Liver (tissue), 9 donors: ENCODE results near the gene MOB1A. TPM values are rescaled to one million over a fixed set of nuclear protein-coding genes. Genes with fewer than 3 reads are reported as not detected.

ENCODE experiments used
- DNase-seq: peaks from one replicate; pipeline ENCODE4 v3.0.0-alpha.2; 2017; ENCODE audit warnings: low spot score
- H3K27ac ChIP-seq, 2 donors: one replicate each; pipeline ENCODE4 v1.7.0; 2013; ENCODE audit warnings: inconsistent platforms in 2 of 2, low read length in 2 of 2, control low read depth in 1 of 2, low read depth in 1 of 2, mild to moderate bottlenecking in 1 of 2
- H3K27me3 ChIP-seq, 4 donors: one replicate each; pipeline versions ENCODE4 v1.6.1 to v1.7.0; 2013; ENCODE audit warnings: low read length in 3 of 4, inconsistent platforms in 1 of 4, mild to moderate bottlenecking in 1 of 4, moderate library complexity in 1 of 4; ENCODE audit not compliant: control insufficient read depth in 4 of 4, insufficient read depth in 4 of 4
- H3K36me3 ChIP-seq, 4 donors: one replicate each; pipeline versions ENCODE4 v1.6.1 to v1.7.0; 2013; ENCODE audit warnings: low read length in 3 of 4, mild to moderate bottlenecking in 3 of 4, low read depth in 1 of 4, moderate library complexity in 1 of 4; ENCODE audit not compliant: control insufficient read depth in 4 of 4, insufficient read depth in 3 of 4
- H3K4me1 ChIP-seq, 4 donors: one replicate each; pipeline versions ENCODE4 v1.6.1 to v1.7.0; 2013; ENCODE audit warnings: low read length in 3 of 4, mild to moderate bottlenecking in 3 of 4, moderate library complexity in 1 of 4; ENCODE audit not compliant: control insufficient read depth in 4 of 4, insufficient read depth in 4 of 4
- H3K4me3 ChIP-seq, 3 donors: one replicate each; pipeline versions ENCODE4 v1.6.1 to v1.7.0; 2013; ENCODE audit warnings: low read length in 3 of 3, control low read depth in 1 of 3, low read depth in 1 of 3, mild to moderate bottlenecking in 1 of 3
- H3K9ac ChIP-seq, 2 donors: one replicate each; pipeline ENCODE4 v1.7.0; 2013; ENCODE audit warnings: low read length in 2 of 2, mild to moderate bottlenecking in 2 of 2, moderate library complexity in 2 of 2, control low read depth in 1 of 2, low read depth in 1 of 2
- H3K9me3 ChIP-seq, 4 donors: one replicate each; pipeline versions ENCODE4 v1.6.1 to v1.7.0; 2013; ENCODE audit warnings: low read length in 3 of 4; ENCODE audit not compliant: control insufficient read depth in 4 of 4
- EGR1 ChIP-seq, 2 donors: IDR thresholded peaks; 2 replicates each; pipeline ENCODE4 v1.6.1; 2016 to 2018; ENCODE audit warnings: antibody characterized with exemption in 2 of 2, low read depth in 2 of 2
- FOXA2 ChIP-seq: IDR thresholded peaks from 2 replicates; pipeline ENCODE4 v1.6.1; 2016; ENCODE audit warnings: antibody characterized with exemption
- GABPA ChIP-seq, 2 donors: IDR thresholded peaks in 1 of 2; conservative IDR thresholded peaks in 1 of 2; 2 replicates each; pipeline ENCODE4 v1.6.1; 2016; ENCODE audit warnings: antibody characterized with exemption in 2 of 2, mild to moderate bottlenecking in 1 of 2, moderate library complexity in 1 of 2
- HNF4A ChIP-seq, 2 donors: conservative IDR thresholded peaks; 2 replicates each; pipeline ENCODE4 v1.6.1; 2016; ENCODE audit warnings: antibody characterized with exemption in 2 of 2, mild to moderate bottlenecking in 2 of 2
- HNF4G ChIP-seq: IDR thresholded peaks from 2 replicates; pipeline ENCODE4 v1.6.1; 2016; ENCODE audit warnings: antibody characterized with exemption
- JUND ChIP-seq, 2 donors: IDR thresholded peaks; 2 replicates each; pipeline ENCODE4 v1.6.1; 2016; ENCODE audit warnings: antibody characterized with exemption in 2 of 2
- NR2F2 ChIP-seq: IDR thresholded peaks from 2 replicates; pipeline ENCODE4 v1.6.1; 2016; ENCODE audit warnings: antibody characterized with exemption
- RAD21 ChIP-seq, 2 donors: IDR thresholded peaks; 2 replicates each; pipeline ENCODE4 v1.6.1; 2016; ENCODE audit warnings: antibody characterized with exemption in 2 of 2, mild to moderate bottlenecking in 2 of 2
- RXRA ChIP-seq, 2 donors: IDR thresholded peaks; 2 replicates each; pipeline ENCODE4 v1.6.1; 2017 to 2018; ENCODE audit warnings: antibody characterized with exemption in 2 of 2, mild to moderate bottlenecking in 1 of 2
- SP1 ChIP-seq: IDR thresholded peaks from 2 replicates; pipeline ENCODE4 v1.6.1; 2018; ENCODE audit warnings: antibody characterized with exemption, mild to moderate bottlenecking
- TAF1 ChIP-seq: conservative IDR thresholded peaks from 2 replicates; pipeline ENCODE4 v1.6.1; 2016; ENCODE audit warnings: antibody characterized with exemption, mild to moderate bottlenecking
- YY1 ChIP-seq: IDR thresholded peaks from 2 replicates; pipeline ENCODE4 v1.6.1; 2016; ENCODE audit warnings: antibody characterized with exemption, mild to moderate bottlenecking
- WGBS: extraction: QIAGEN DNeasy Blood & Tissue Kit; methylation state at CpG from one replicate; pipeline ENCODE4 v1.1.7; 2013; 5-methylcytosine and 5-hydroxymethylcytosine counted together
- polyA plus RNA-seq, 2 donors: library from polyadenylated mRNA; stranded (reverse) in 1 of 2; unstranded in 1 of 2; fragments of 200-250 nt in 1 of 2; fragments of >200 nt in 1 of 2; fragmentation: Nextera tagmentation in 1 of 2; extraction: Ambion mirVana in 1 of 2; gene quantifications; one replicate each; pipeline versions ENCODE4 v1.2.1 to v1.2.3, GENCODE V29; 2013 to 2015
- total RNA-seq, 2 donors: library from RNA; depleted of rRNA; stranded (reverse); fragments of >200 nt; gene quantifications; one replicate each; pipeline ENCODE4 v1.2.3, GENCODE V29; 2014
- TF ChIP-seq, protein P1 (sequence below): IDR thresholded peaks from 2 replicates; pipeline ENCODE4 v1.6.1; 2016; ENCODE audit warnings: antibody characterized with exemption
- TF ChIP-seq, protein P2 (sequence below): IDR thresholded peaks from 2 replicates; pipeline ENCODE4 v1.6.1; 2016; ENCODE audit warnings: antibody characterized with exemption, mild to moderate bottlenecking
- TF ChIP-seq, protein P3 (sequence below): fragments of 150-350 bp; IDR thresholded peaks from 2 replicates; pipeline ENCODE4 v1.5.1; 2017; ENCODE audit warnings: improper control_type of control experiment, low read depth, low read length; ENCODE audit not compliant: missing input control
- TF ChIP-seq, protein P4 (sequence below): IDR thresholded peaks from 2 replicates; pipeline ENCODE4 v1.6.1; 2016; ENCODE audit warnings: antibody characterized with exemption
- TF ChIP-seq, protein P5 (sequence below): IDR thresholded peaks from 2 replicates; pipeline ENCODE4 v1.6.1; 2016; ENCODE audit warnings: antibody characterized with exemption
- donor health status: healthy.
- donor health status: healthy.
- donor health status: healthy.
- donor health status: healthy.
- donor health status: healthy.

Gene MOB1A
- total and polyA plus RNA-seq, 4 donors: 15.5 to 44.7 (median 23.0) TPM

DNA sequence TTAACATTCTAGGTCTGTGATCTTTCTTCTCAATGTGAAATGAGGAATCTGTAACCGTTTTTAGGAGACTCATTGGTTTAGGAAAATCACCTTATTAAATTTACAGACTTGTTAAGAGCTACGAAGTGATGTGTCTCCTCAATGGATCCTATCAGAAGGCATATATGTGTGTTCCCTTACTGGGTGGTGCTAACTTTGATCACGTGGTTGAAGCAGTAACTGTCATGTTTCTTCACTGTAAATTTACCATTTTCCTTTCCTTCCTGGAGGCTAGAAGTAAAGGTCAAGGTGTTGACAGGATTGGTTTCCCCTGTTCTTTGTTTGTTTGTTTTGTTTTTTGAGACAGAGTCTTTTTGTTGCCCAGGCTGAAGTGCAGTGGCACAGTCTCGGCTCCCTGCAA is 18.4 kb upstream of the MOB1A start:
- no peak overlapping the region for H3K4me3 ChIP-seq
- H3K4me1 ChIP-seq: peaks cover 2 to 17% (median 7%) of the 10 kb centered on the region in 4 donors
- no peak for DNase-seq
- peaks cover 0 to 3% (median 0%) of the 10 kb centered on the region in 4 donors for H3K27me3 ChIP-seq
- no peak overlapping the region for H3K27ac ChIP-seq
- H3K36me3 ChIP-seq: no peaks in the 10 kb centered on the region
- WGBS: 84% methylated on average over 4 of the region's 4 CpGs
- H3K9ac ChIP-seq: no peak overlapping the region
- TF ChIP-seq GABPA (IDR thresholded peaks at IDR 0.05 in 1 of 2, conservative IDR thresholded peaks at IDR 0.05 in 1 of 2) (no peak), RAD21 (IDR thresholded peaks at IDR 0.05) (no peak), NR2F2 (no peak), RXRA (IDR thresholded peaks at IDR 0.05) (no peak), JUND (IDR thresholded peaks at IDR 0.05) (no peak), FOXA2 (no peak), TAF1 (no peak), HNF4A (conservative IDR thresholded peaks at IDR 0.05) (no peak), SP1 (no peak)
- TF ChIP-seq, protein P1, sequence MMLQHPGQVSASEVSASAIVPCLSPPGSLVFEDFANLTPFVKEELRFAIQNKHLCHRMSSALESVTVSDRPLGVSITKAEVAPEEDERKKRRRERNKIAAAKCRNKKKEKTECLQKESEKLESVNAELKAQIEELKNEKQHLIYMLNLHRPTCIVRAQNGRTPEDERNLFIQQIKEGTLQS: no peak
- H3K9me3 ChIP-seq: peaks cover 0 to 4% (median 0%) of the 10 kb centered on the region in 4 donors

DNA sequence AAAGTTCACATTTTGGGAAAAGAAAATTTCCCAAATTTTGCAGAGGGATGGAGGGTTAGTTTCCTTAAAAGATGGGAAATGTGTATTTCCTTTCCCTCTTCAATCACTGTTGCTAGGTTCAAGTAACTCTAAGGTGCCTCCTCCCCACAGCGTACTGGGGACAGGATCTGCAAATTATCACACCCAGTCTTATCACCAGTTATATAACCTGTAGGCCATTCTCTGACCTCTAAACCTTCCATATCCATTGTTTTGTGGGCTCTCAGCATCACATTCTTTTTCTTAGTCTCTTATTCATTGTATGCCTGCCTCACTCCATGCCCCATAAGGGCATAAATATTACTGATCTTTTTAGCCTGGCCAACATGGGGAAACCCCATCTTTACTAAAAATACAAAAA is 16.1 kb upstream of the MOB1A start:
- Histone ChIP-seq H3K27ac (no peak overlapping the region), H3K4me3 (no peak overlapping the region), H3K9me3 (peaks cover 0 to 4% (median 0%) of the 10 kb centered on the region in 4 donors), H3K9ac (no peak overlapping the region), H3K36me3 (no peaks in the 10 kb centered on the region), H3K27me3 (no peaks in the 10 kb centered on the region), H3K4me1 (peaks cover 2 to 17% (median 7%) of the 10 kb centered on the region in 4 donors)
- DNase-seq: no peak
- TF ChIP-seq EGR1 (IDR thresholded peaks at IDR 0.05; ENCODE audit: low read depth in 2 of 2): no peak
- TF ChIP-seq, protein P2, sequence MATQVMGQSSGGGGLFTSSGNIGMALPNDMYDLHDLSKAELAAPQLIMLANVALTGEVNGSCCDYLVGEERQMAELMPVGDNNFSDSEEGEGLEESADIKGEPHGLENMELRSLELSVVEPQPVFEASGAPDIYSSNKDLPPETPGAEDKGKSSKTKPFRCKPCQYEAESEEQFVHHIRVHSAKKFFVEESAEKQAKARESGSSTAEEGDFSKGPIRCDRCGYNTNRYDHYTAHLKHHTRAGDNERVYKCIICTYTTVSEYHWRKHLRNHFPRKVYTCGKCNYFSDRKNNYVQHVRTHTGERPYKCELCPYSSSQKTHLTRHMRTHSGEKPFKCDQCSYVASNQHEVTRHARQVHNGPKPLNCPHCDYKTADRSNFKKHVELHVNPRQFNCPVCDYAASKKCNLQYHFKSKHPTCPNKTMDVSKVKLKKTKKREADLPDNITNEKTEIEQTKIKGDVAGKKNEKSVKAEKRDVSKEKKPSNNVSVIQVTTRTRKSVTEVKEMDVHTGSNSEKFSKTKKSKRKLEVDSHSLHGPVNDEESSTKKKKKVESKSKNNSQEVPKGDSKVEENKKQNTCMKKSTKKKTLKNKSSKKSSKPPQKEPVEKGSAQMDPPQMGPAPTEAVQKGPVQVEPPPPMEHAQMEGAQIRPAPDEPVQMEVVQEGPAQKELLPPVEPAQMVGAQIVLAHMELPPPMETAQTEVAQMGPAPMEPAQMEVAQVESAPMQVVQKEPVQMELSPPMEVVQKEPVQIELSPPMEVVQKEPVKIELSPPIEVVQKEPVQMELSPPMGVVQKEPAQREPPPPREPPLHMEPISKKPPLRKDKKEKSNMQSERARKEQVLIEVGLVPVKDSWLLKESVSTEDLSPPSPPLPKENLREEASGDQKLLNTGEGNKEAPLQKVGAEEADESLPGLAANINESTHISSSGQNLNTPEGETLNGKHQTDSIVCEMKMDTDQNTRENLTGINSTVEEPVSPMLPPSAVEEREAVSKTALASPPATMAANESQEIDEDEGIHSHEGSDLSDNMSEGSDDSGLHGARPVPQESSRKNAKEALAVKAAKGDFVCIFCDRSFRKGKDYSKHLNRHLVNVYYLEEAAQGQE: no peak
- TF ChIP-seq, protein P3, sequence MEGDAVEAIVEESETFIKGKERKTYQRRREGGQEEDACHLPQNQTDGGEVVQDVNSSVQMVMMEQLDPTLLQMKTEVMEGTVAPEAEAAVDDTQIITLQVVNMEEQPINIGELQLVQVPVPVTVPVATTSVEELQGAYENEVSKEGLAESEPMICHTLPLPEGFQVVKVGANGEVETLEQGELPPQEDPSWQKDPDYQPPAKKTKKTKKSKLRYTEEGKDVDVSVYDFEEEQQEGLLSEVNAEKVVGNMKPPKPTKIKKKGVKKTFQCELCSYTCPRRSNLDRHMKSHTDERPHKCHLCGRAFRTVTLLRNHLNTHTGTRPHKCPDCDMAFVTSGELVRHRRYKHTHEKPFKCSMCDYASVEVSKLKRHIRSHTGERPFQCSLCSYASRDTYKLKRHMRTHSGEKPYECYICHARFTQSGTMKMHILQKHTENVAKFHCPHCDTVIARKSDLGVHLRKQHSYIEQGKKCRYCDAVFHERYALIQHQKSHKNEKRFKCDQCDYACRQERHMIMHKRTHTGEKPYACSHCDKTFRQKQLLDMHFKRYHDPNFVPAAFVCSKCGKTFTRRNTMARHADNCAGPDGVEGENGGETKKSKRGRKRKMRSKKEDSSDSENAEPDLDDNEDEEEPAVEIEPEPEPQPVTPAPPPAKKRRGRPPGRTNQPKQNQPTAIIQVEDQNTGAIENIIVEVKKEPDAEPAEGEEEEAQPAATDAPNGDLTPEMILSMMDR: no peak
- TF ChIP-seq GABPA (IDR thresholded peaks at IDR 0.05 in 1 of 2, conservative IDR thresholded peaks at IDR 0.05 in 1 of 2): no peak
- TF ChIP-seq YY1: no peak
- no peak for TF ChIP-seq HNF4G
- TF ChIP-seq, protein P1: no peak
- TF ChIP-seq, protein P4, sequence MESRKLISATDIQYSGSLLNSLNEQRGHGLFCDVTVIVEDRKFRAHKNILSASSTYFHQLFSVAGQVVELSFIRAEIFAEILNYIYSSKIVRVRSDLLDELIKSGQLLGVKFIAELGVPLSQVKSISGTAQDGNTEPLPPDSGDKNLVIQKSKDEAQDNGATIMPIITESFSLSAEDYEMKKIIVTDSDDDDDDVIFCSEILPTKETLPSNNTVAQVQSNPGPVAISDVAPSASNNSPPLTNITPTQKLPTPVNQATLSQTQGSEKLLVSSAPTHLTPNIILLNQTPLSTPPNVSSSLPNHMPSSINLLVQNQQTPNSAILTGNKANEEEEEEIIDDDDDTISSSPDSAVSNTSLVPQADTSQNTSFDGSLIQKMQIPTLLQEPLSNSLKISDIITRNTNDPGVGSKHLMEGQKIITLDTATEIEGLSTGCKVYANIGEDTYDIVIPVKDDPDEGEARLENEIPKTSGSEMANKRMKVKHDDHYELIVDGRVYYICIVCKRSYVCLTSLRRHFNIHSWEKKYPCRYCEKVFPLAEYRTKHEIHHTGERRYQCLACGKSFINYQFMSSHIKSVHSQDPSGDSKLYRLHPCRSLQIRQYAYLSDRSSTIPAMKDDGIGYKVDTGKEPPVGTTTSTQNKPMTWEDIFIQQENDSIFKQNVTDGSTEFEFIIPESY: no peak
- no peak for TF ChIP-seq SP1
- TF ChIP-seq NR2F2: no peak
- TF ChIP-seq JUND (IDR thresholded peaks at IDR 0.05): no peak
- TF ChIP-seq RAD21 (IDR thresholded peaks at IDR 0.05): no peak
- TF ChIP-seq HNF4A (conservative IDR thresholded peaks at IDR 0.05): no peak
- TF ChIP-seq, protein P5, sequence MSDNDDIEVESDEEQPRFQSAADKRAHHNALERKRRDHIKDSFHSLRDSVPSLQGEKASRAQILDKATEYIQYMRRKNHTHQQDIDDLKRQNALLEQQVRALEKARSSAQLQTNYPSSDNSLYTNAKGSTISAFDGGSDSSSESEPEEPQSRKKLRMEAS: no peak
- no peak for TF ChIP-seq FOXA2
- 91% methylated on average over 1 of the region's 1 CpG for WGBS
